Fibroblast of skin of abdomen (primary cell): ENCODE data around the gene KRTAP9-7.

Experiments
- DNase-seq: peaks from one replicate; pipeline ENCODE4 v3.0.0-alpha.2; 2013

KRTAP9-7 gene

GRCh38 chr17:41271858-41272257 lies 3.6 kb upstream of the KRTAP9-7 start:
- no peak for DNase-seq

- peak; percentile 20 for DNase-seq
These were observed 2.9 kb downstream of the KRTAP9-7 start for GRCh38 chr17:41278176-41278955.

DNA sequence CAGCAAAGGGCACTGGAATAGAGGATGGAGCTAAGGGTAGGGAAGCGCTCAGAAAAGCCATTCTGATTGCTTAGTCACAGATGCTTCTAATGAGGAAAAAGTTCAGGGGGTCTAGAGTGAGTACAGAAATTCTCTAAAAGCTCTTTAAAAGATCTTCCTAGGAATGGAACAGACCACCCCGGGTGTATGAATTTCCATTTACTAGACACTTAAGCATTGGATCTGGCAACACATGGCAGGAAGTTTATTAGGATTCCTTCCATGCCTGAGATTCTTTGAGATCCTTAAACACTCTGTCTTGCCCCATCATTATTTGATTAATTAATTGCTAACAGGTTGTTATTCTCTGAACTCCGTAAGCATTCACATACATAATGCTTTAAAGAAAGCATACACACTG lies 8.5 kb downstream of the KRTAP9-7 start:
- DNase-seq, result peak; percentile 95

DNA sequence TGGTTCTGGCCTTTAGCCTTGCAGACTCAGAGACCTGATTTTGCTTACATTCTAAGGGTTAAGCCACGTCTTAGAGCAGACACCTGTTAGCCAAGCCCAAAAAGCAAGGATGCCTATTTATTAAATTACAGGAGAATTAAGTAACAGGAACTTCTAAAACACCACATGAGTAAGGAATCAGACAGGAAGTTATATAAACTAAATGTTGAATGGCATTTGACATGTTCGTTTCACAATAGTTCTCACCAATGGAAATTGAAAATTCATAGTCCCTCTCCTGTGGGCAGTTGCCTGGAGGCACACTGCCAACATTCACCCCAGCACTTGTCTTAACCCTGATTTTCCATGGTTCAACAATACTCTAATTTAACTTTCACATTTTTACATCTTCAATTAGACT lies 9.0 kb downstream of the KRTAP9-7 start:
- peak; percentile 21 for DNase-seq

GRCh38 chr17:41287050-41287449 lies 11.6 kb downstream of the KRTAP9-7 start:
- DNase-seq, result no peak

DNA sequence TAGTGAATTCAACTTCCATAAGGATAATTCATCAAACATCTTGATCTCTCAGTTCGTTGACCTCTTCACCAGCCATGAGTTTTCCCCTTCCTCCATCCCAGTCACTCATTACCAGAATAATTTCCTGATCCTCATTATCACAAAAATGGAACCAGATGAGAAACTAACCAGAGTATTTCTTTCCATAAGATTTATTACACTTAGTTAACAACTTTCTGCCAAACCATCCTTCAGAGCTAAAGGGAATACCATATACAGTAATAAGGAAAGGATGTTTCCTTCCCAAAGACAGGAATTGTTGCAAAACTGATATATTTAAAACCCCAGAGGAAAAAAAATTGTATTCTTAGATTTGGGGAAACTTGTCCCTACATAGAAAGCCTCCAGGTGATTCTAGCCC lies 18.5 kb downstream of the KRTAP9-7 start:
- peak; percentile 71 for DNase-seq

DNA sequence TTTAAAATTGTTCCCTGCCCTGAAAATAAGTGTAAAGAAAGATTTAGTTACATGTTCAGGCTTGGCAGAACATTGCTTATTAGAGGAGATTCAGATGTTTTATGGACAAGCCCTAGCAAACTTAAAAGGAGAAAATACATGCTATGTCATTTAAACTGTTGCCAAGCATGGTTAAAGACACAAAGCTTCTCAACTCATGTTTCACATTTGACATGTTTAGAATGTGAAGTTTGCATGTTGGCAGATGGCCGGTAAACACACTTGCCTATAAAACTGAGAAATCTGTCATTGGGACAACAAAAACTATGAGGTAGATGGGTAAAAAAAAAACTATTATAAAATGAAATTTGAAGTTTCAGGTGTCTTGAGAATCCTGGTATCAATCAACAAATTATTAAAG lies 21.3 kb downstream of the KRTAP9-7 start:
- DNase-seq, result no peak

- DNase-seq, result no peak
These were observed 23.1 kb downstream of the KRTAP9-7 start for GRCh38 chr17:41298458-41299135.

- no peak for DNase-seq
These were observed 25.8 kb downstream of the KRTAP9-7 start for GRCh38 chr17:41301204-41301790.

GRCh38 chr17:41301916-41302901 lies 26.7 kb downstream of the KRTAP9-7 start, which contains the start of gene KRTAP29-1:
TSS of gene KRTAP29-1 (minus strand) at chr17:41302851. CDS start at chr17:41302851, 0 bp downstream.
- DNase-seq, result no peak

DNA sequence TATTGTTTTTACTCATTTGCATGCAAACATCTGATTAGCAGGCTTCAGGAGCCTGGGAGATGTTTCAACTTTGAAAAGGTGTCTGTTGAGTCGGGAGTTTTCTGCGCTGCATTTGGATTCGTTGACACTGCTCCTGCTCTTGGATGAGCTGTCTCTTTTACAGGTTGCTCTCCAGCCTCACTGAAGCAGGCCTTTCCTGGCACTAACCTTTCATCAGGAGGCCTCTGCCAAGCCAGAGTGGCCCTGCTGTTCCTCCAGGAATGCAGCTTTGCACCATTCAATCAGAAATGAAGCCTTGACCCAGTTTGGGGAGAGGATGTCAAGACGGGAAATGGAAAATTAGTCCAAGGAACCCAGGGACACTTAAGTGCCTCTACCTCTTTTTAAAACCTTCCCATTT lies 27.5 kb downstream of the KRTAP9-7 start:
- no peak for DNase-seq

GRCh38 chr17:41304091-41304490 lies 28.6 kb downstream of the KRTAP9-7 start:
- no peak for DNase-seq

DNA sequence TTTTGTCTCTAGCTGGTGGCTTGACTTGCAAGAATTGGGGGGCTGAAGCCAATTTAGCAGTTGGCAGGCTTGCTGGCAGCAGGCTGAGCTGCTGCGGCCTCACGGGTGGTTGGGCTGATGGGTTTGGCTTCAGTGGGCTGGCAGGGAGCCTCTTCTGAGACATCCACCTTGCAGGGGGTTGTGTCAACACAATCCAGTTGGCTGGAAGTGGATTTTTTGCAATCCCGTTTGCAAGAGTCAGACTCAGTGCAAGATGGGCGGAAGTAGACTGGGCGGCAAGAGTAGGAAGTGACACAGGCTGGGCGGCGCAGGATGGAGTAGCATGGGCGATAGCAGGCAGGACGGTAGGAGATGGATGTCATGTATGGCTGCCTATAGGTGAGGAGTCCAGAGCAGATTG lies 32.1 kb downstream of the KRTAP9-7 start:
- peak; percentile 27 for DNase-seq

DNA sequence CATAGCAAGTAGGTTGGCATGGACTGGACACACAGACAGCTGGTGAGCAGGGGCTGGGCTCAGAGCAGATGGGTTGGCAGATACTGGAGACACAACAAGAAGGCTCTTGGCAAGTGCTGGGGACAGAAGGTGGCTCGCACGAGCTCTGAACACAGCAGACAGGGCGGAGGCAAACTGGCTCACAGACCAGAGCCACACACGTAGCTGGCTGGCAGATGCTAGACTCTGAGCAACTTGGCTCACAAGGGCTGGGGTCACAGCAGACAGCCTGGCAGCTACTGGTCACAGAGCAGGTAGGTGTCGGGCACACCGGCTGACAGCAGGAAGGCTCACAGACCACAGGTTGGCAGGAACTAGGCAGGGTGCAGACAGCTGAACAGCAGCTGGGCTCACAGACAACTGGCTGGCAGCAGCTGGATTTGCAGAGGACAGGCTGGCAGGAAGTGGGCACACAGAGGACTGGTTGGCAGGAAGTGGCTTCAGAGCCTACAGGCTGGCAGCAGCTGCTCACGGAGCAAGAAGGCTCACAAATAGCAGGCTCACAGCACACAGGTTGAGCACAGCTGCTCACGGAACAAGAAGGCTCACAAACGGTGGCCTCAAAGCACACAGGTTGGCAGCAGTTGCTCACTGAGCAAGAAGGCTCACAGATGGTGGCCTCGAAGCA lies 32.9 kb downstream of the KRTAP9-7 start:
- DNase-seq, result no peak

GRCh38 chr17:41308918-41309359 lies 33.4 kb downstream of the KRTAP9-7 start, which contains the start of gene KRTAP16-1:
TSS of gene KRTAP16-1 (minus strand) at chr17:41309309. CDS start at chr17:41309253, 56 bp downstream.
- no peak for DNase-seq

- no peak for DNase-seq
These were observed 35.6 kb downstream of the KRTAP9-7 start for GRCh38 chr17:41311111-41311510.

DNA sequence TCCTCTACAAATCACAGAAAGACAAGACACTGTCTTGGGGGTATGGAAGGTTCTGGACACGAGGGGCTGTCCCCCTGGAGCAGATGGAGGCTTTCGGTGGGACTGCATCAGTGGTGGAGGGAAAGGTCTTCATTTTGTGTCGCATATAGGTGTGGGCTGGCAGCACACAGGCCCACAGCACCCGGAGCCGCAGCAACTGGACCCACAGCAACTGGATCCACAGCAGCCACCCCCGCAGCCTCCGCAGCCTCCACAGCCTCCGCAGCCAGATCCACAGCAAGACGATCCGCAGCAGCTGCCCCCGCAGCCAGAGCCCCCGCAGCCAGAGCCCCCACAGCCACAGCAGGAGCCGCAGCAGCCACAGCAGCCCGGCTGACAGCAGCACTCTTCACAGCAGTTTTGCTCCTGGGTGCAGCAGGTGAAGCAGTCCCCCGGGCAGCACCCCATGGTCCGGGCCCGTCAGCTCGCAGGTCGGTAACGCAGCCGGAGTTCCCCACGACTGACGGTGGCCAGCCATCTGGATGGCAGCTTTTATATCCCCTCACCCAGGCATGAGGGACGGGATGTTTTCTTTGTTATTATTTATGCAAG lies 39.8 kb downstream of the KRTAP9-7 start, which contains the start of gene KRTAP17-1:
KRTAP17-1 (minus strand) TSS at position 507 of the 591 bp plus-strand sequence; CDS start at position 447, 60 bp downstream.
- DNase-seq, result no peak

DNA sequence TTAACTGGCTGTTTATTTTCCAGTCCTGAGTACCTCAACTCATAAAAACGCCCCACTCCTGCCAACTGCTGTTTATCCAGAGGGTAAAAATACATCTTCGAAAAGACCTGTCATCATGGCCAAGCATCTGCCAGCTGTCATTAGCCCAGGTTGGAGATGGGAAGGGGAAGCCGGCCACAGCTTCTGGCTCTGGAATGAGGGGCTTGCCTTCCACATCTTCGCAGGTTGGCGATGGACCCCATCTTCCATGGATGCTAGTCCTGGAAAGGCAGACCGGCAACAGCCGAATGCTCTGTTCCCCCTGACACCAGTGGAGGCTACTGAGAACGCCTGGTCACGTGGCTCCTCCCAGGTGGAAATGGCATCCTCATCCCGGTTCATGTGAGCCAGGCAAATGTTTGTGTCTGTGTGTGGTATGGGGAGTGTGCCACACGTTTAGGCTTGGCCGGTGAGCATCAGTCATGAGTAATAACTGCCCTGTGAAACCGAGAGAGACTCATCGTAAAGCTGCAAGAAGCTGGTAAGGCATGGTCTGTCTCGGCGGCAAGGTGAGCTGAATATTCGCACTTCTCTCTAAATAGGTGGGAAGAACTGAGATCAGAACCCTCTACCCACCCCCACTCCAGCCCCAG lies 40.4 kb downstream of the KRTAP9-7 start:
- DNase-seq, result no peak

GRCh38 chr17:41318231-41318630 lies 42.7 kb downstream of the KRTAP9-7 start:
- no peak for DNase-seq

GRCh38 chr17:41322094-41322902 lies 46.8 kb downstream of the KRTAP9-7 start:
- DNase-seq, result peak; percentile 73
